K562 (cell line): ENCODE data around the gene C1orf50. TPM values are rescaled to one million over a fixed set of nuclear protein-coding genes. Genes with fewer than 3 reads are reported as not detected.
A peak's percentile ranks its signal among the peaks of the same experiment; 100 is the strongest.

Experiments
- ATAC-seq: fragments of 200-7000 bp; cut with Tn5 transposase; 3 replicates; pipeline ENCODE4 v1.9.1; 2020; ENCODE audit warnings: moderate library complexity
- BruUV-seq: library from RNA; stranded (reverse); fragments of 400-500 nt; replicated peaks from 2 replicates; lab custom pipeline; 2021; lab: Mats Ljungman, UMichigan
- CTCF ChIA-PET: fragments of 300-600 bp; formaldehyde crosslinking; extraction: SDS; loops from one replicate; lab custom pipeline; 2021; ENCODE audit warnings: low intra/inter-chr PET ratio; lab: Yijun Ruan, JAX
- POLR2A ChIA-PET: fragments of 300-600, 350-650 bp; sonication (Branson Sonifier 250); formaldehyde crosslinking; extraction: SDS; loops from one replicate; lab custom pipeline; 2021; ENCODE audit warnings: antibody characterized with exemption, inconsistent platforms; lab: Yijun Ruan, JAX
- DNase-seq, 4 experiments: peaks; one replicate each; pipeline versions ENCODE4 v3.0.0 to v3.0.0-alpha.2; 2011 to 2018; ENCODE audit warnings: low spot score in 3 of 4, mixed read lengths in 3 of 4; ENCODE audit errors: extremely low read depth in 1 of 4
- FAIRE-seq: peaks from 2 replicates; lab custom pipeline; 2011; peaks lifted over from hg19 to GRCh38; lab: Jason Lieb, UNC
- H2AFZ ChIP-seq: 2 replicates; pipeline ENCODE4 v1.6.0; 2011; ENCODE audit warnings: low read depth, low read length, control low read depth, inconsistent platforms
- H3K27ac ChIP-seq: fragments of 200-600 bp; 3 replicates; pipeline ENCODE4 v1.8.0; 2011; ENCODE audit warnings: low read depth, mild to moderate bottlenecking, control low read depth, inconsistent platforms, low read length, moderate library complexity, mixed read lengths; ENCODE audit errors: extremely low read depth
- H3K27me3 ChIP-seq, 2 experiments: fragments of 300-600 bp in 1 of 2; 2 replicates in 1 of 2; 3 replicates in 1 of 2; pipeline versions ENCODE4 v1.6.0 to v1.8.0; 2011; ENCODE audit warnings: inconsistent platforms in 2 of 2, low read length in 2 of 2, mild to moderate bottlenecking in 1 of 2, mixed read lengths in 1 of 2, moderate library complexity in 1 of 2; ENCODE audit not compliant: control insufficient read depth in 2 of 2, insufficient read depth in 2 of 2
- H3K36me3 ChIP-seq: fragments of 300-600 bp; 3 replicates; pipeline ENCODE4 v1.8.0; 2011; ENCODE audit warnings: mild to moderate bottlenecking, low read length, inconsistent platforms; ENCODE audit not compliant: control insufficient read depth, insufficient read depth
- H3K4me1 ChIP-seq, 2 experiments: fragments of 200-600 bp in 1 of 2; replicated peaks in 1 of 2; 2 replicates in 1 of 2; 3 replicates in 1 of 2; pipeline versions ENCODE4 v1.5.1 to v1.8.0; 2011; ENCODE audit warnings: inconsistent platforms in 2 of 2, low read length in 2 of 2, mild to moderate bottlenecking in 1 of 2, mixed read lengths in 1 of 2, moderate library complexity in 1 of 2; ENCODE audit not compliant: control insufficient read depth in 2 of 2, insufficient read depth in 2 of 2
- H3K4me2 ChIP-seq: 2 replicates; pipeline ENCODE4 v1.6.1; 2011; ENCODE audit warnings: low read length, control low read depth, inconsistent platforms, mixed read lengths; ENCODE audit not compliant: insufficient read depth
- H3K4me3 ChIP-seq: fragments of 200-600 bp; sonication (generic), shearing (Covaris generic); 2 replicates; pipeline ENCODE4 v1.5.1; 2016; ENCODE audit warnings: control low read depth, inconsistent platforms
- H3K79me2 ChIP-seq: fragments of 200-600 bp; 3 replicates; pipeline ENCODE4 v1.8.0; 2011; ENCODE audit warnings: low read length, inconsistent platforms; ENCODE audit not compliant: control insufficient read depth, insufficient read depth
- H3K9ac ChIP-seq, 2 experiments: 2 replicates each; pipeline versions ENCODE4 v1.6.0 to v1.6.1; 2011; ENCODE audit warnings: low read depth in 2 of 2, low read length in 2 of 2, control low read depth in 1 of 2, inconsistent platforms in 1 of 2, mild to moderate bottlenecking in 1 of 2, mixed read lengths in 1 of 2; ENCODE audit not compliant: insufficient read depth in 1 of 2
- H3K9me1 ChIP-seq: one replicate; pipeline ENCODE4 v1.6.0; 2011; ENCODE audit warnings: inconsistent platforms, mild to moderate bottlenecking, low read length, moderate library complexity; ENCODE audit not compliant: control insufficient read depth, insufficient read depth
- H3K9me3 ChIP-seq: replicated peaks from 2 replicates; pipeline ENCODE4 v1.5.1; 2011; ENCODE audit warnings: low read depth, low read length, inconsistent platforms; ENCODE audit not compliant: control insufficient read depth, insufficient read depth
- H4K20me1 ChIP-seq: replicated peaks from 2 replicates; pipeline ENCODE4 v1.6.1; 2011; ENCODE audit warnings: low read length, inconsistent platforms, mixed read lengths; ENCODE audit not compliant: control insufficient read depth, insufficient read depth
- CEBPB ChIP-seq: fragments of 450-650 bp; IDR thresholded peaks from 2 replicates; pipeline ENCODE4 v1.6.1; 2016; ENCODE audit warnings: missing genetic modification characterization, missing compliant biosample characterization
- EP300 ChIP-seq: IDR thresholded peaks from 2 replicates; pipeline ENCODE4 v1.6.1; 2012; ENCODE audit warnings: low read length, improper control_type of control experiment
- FOXO4 ChIP-seq: fragments of 450-650 bp; formaldehyde crosslinking; IDR thresholded peaks from 2 replicates; pipeline ENCODE4 v1.4.0; 2020; ENCODE audit warnings: mild to moderate bottlenecking, moderate library complexity
- MCM3 ChIP-seq: fragments of 450-650 bp; IDR thresholded peaks from 2 replicates; pipeline ENCODE4 v1.6.1; 2016
- MCM7 ChIP-seq, 2 experiments: fragments of 450-650 bp; IDR thresholded peaks; 2 replicates each; pipeline ENCODE4 v1.6.1; 2016 to 2018
- PHB ChIP-seq: fragments of 250-450 bp; sonication (Bioruptor Pico); IDR thresholded peaks from 2 replicates; pipeline ENCODE4 v1.5.0; 2021
- POLR3G ChIP-seq: IDR thresholded peaks from 2 replicates; pipeline ENCODE4 v1.6.1; 2011; ENCODE audit not compliant: insufficient read length, insufficient replicate concordance; ENCODE audit errors: extremely low read depth
- RBM14 ChIP-seq: fragments of 200-400 bp; formaldehyde crosslinking; IDR thresholded peaks from 2 replicates; pipeline ENCODE4 v1.6.1; 2018; ENCODE audit warnings: low read depth, mild to moderate bottlenecking, low read length, moderate library complexity, borderline replicate concordance; ENCODE audit not compliant: insufficient read depth
- ZFP36 ChIP-seq: fragments of 150-350 bp; IDR thresholded peaks from 2 replicates; pipeline ENCODE4 v1.6.1; 2018; ENCODE audit warnings: low read length, low read depth; ENCODE audit not compliant: partially characterized antibody
- ZNF644 ChIP-seq: fragments of 200-800 bp; sonication (Bioruptor generic); IDR thresholded peaks from 2 replicates; pipeline ENCODE4 v1.6.1; 2016; ENCODE audit warnings: low read depth, missing genetic modification characterization, missing compliant biosample characterization
- ZNF830 ChIP-seq: fragments of 250-450 bp; sonication (Bioruptor Pico); IDR thresholded peaks from 2 replicates; pipeline ENCODE4 v1.5.0; 2021; ENCODE audit warnings: mild to moderate bottlenecking
- WGBS: fragments of 100-300 bp; shearing (Covaris generic); methylation state at CpG from one replicate; pipeline ENCODE4 v1.1.6; 2016; ENCODE audit warnings: low coverage, mixed read lengths; ENCODE audit not compliant: insufficient coverage; ENCODE audit errors: missing lambda C conversion rate; 5-methylcytosine and 5-hydroxymethylcytosine counted together
- in situ Hi-C: fragments of 300-500 bp; cut with MboI; formaldehyde crosslinking; loops from 4 replicates; pipeline ENCODE4 v1.15.0; 2018; ENCODE audit warnings: inconsistent platforms, mixed read lengths
- intact Hi-C: fragments of 100-400 bp; cut with micrococcal nuclease; formaldehyde crosslinking; loops from 2 replicates; pipeline ENCODE4 v1.14.2; 2022
- polyA plus RNA-seq, 8 experiments: library from polyadenylated mRNA; depleted of rRNA in 4 of 8; stranded (reverse) in 5 of 8; unstranded in 3 of 8; fragments of >200 nt; fragmentation: Nextera tagmentation in 2 of 8; fragmentation: Illumina TruSeq in 1 of 8; extraction: Ambion mirVana in 2 of 8; extraction: Trizol in 1 of 8; gene quantifications; 2 replicates each; pipeline versions ENCODE4 v1.2.1 to v1.2.3, GENCODE V29; 2011 to 2014; ENCODE audit warnings: inconsistent platforms in 1 of 8, missing spikeins in 1 of 8
- total RNA-seq, 7 experiments: library from RNA; depleted of rRNA in 6 of 7; stranded (reverse); fragments of >200 nt in 6 of 7; fragmentation: Illumina TruSeq in 2 of 7; extraction: Trizol in 2 of 7; gene quantifications; 2 replicates each; pipeline versions ENCODE4 v1.2.1 to v1.2.3, GENCODE V29; 2011 to 2021; ENCODE audit warnings: low replicate concordance in 1 of 7
- TF ChIP-seq, protein P1 (sequence below): fragments of 250-450 bp; sonication (Bioruptor Pico); IDR thresholded peaks from 2 replicates; pipeline ENCODE4 v1.5.0; 2021; ENCODE audit warnings: mild to moderate bottlenecking, moderate library complexity
- TF ChIP-seq, protein P2 (sequence below): fragments of 250-450 bp; sonication (Bioruptor Pico); IDR thresholded peaks from 2 replicates; pipeline ENCODE4 v1.4.0; 2020; ENCODE audit warnings: mild to moderate bottlenecking

C1orf50 gene
- total and polyA plus RNA-seq, 9 of the 15 experiments (the other 6 are each of a cell fraction or from before 2014, with no cell fraction given), result 0.55 to 13.9 (median 5.2) TPM

GRCh38 chr1:42736571-42737200, 30.4 kb upstream of the C1orf50 start:
- peaks cover 5% of the 10 kb centered on the region; the same call in 1 of the 2 replicates for H4K20me1 ChIP-seq
- no peaks in the 10 kb centered on the region for H3K79me2 ChIP-seq
- BruUV-seq, result no TSS peak
- peak overlapping the region in 1 of 2 experiments; percentile 75; a peak in 1 of 4 replicates for H3K9ac ChIP-seq
- intact Hi-C loops, result loop anchor here (10.0 kb wide), 2 partner anchors 392 to 592 kb away; no protein-coding TSS in a partner anchor
- H3K27me3 ChIP-seq, result peaks cover 7 to 49% of the 10 kb centered on the region in 2 experiments; a peak in 4 of 5 replicates
- ATAC-seq (no peak), DNase-seq (no peak), FAIRE-seq (no peak)
- no peak overlapping the region for H3K4me3 ChIP-seq
- no peak overlapping the region for H3K27ac ChIP-seq
- H2AFZ ChIP-seq, result peak overlapping the region; percentile 76; the same call in 1 of the 2 replicates
- ChIA-PET POLR2A (interaction anchor here (0.6 to 2.0 kb wide), 3 partner anchors 9 to 871 kb away, joined by 3 to 14 read pairs (median 4); no protein-coding TSS in a partner anchor), CTCF (interaction anchor here (0.8 kb wide), 1 partner anchor 159 kb away, joined by 6 read pairs; no protein-coding TSS in a partner anchor)
- H3K4me2 ChIP-seq, result no peak overlapping the region
- no peaks in the 10 kb centered on the region for H3K9me3 ChIP-seq
- H3K9me1 ChIP-seq, result peaks cover 5% of the 10 kb centered on the region
- H3K4me1 ChIP-seq, result peaks cover 0 to 45% of the 10 kb centered on the region in 2 experiments; a peak in 3 of 5 replicates
- 29% methylated on average over 8 of the region's 8 CpGs for WGBS
- H3K36me3 ChIP-seq, result no peaks in the 10 kb centered on the region
- in situ Hi-C loops, result loop anchor here (25.0 kb wide), 1 partner anchor 149 kb away; no protein-coding TSS in a partner anchor
- peak; percentile 33 for TF ChIP-seq ZFP36
- no peak for TF ChIP-seq MCM7 (IDR thresholded peaks at IDR 0.05)
- 0 out of 2 replicates have a peak, but pooled peaks have one; percentile 3 for TF ChIP-seq CEBPB (tag)
- no peak for TF ChIP-seq PHB (CRISPR knock-in tag)
- no peak for TF ChIP-seq RBM14
- TF ChIP-seq ZNF830 (CRISPR knock-in tag), result no peak
- TF ChIP-seq EP300, result no peak
- no peak for TF ChIP-seq POLR3G
- no peak for TF ChIP-seq ZNF644 (tag)
- no peak for TF ChIP-seq FOXO4 (CRISPR knock-in tag)
- TF ChIP-seq, protein P1, sequence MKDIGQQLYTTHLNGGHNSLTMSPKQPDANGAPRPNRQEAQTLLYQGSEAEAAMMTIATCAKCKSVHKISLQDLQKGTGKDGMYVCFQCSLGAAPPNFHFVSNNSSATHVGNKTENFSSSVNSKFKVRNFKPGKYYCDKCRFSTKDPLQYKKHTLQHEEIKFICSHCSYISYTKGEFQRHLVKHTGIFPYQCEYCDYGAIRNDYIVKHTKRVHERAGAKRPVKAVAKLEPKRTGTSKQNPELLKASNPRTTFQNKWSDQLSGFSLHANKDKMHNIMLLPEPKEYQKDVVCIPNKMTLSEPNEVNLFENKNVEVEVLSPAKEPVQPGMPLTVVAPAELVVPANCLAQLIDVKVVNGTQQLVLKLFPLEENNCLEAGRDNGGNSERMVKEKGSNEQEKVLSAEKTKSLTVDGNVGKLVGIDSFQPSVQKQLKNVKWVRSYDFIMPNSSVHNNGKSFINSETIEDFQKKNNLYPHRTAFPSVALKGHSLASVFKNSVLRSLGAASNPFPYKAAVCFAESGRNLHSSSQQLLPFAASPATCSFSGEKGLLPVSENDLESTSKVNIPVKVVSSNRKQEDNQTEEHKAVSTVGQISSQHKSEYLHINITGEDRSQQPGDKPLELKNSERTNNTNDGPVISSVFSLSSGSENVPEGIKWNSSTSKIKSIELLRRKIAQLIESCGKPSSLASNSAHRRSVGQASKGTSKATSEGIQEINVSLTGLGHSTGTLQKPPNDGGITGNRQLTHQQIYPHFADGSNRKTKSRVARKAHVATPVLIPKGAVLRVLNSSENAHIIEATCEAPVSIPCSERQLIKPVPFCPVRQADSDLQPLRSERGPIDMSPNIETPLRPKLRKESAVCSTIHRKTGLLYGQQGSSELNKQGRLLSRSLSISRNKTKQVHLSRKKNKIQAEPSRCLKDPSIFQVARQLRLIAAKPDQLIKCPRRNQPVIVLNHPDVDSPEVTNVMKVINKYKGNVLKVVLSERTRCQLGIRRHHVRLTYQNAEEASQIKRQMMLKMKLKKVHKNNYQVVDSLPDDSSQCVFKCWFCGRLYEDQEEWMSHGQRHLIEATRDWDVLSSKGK (CRISPR knock-in tag), result no peak
- no peak for TF ChIP-seq MCM3
- TF ChIP-seq, protein P2, sequence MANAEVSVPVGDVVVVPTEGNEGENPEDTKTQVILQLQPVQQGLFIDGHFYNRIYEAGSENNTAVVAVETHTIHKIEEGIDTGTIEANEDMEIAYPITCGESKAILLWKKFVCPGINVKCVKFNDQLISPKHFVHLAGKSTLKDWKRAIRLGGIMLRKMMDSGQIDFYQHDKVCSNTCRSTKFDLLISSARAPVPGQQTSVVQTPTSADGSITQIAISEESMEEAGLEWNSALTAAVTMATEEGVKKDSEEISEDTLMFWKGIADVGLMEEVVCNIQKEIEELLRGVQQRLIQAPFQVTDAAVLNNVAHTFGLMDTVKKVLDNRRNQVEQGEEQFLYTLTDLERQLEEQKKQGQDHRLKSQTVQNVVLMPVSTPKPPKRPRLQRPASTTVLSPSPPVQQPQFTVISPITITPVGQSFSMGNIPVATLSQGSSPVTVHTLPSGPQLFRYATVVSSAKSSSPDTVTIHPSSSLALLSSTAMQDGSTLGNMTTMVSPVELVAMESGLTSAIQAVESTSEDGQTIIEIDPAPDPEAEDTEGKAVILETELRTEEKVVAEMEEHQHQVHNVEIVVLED, result no peak
